GM19468 (cell line): ENCODE data around the gene SWAP70.

Experiments
- ATAC-seq: cut with Tn5 transposase; IDR thresholded peaks from one replicate; pipeline ENCODE4 v1.9.1; 2021; ENCODE audit warnings: mild to moderate bottlenecking, moderate library complexity, moderate number of reproducible peaks; ENCODE audit not compliant: unreplicated experiment; ENCODE audit errors: extremely low read depth

The SWAP70 gene

GRCh38 chr11:9646324-9646723, 17.6 kb upstream of the SWAP70 start:
- ATAC-seq = no peak

GRCh38 chr11:9651481-9651880, 12.4 kb upstream of the SWAP70 start:
- no peak for ATAC-seq

GRCh38 chr11:9651899-9652748, 11.8 kb upstream of the SWAP70 start:
- no peak for ATAC-seq

- no peak for ATAC-seq
Measured at GRCh38 chr11:9653871-9654270, 10.0 kb upstream of the SWAP70 start.

GRCh38 chr11:9656864-9657263, 7.0 kb upstream of the SWAP70 start:
- no peak for ATAC-seq

- ATAC-seq = no peak
Measured at GRCh38 chr11:9657531-9657930, 6.3 kb upstream of the SWAP70 start.

- ATAC-seq = no peak
Measured at GRCh38 chr11:9660886-9661285, 3.0 kb upstream of the SWAP70 start.

GRCh38 chr11:9662273-9662672, 1.6 kb upstream of the SWAP70 start:
- ATAC-seq = no peak

GRCh38 chr11:9664276-9665171, 647 bp downstream of the SWAP70 start:
- no peak for ATAC-seq

- ATAC-seq = no peak
Measured at GRCh38 chr11:9665749-9666148, 1.9 kb downstream of the SWAP70 start.

- no peak for ATAC-seq
Measured at GRCh38 chr11:9669954-9670353, 6.1 kb downstream of the SWAP70 start.

GRCh38 chr11:9672288-9672916, 8.5 kb downstream of the SWAP70 start:
- no peak for ATAC-seq

- no peak for ATAC-seq
Measured at GRCh38 chr11:9672918-9673317, 9.0 kb downstream of the SWAP70 start.

- no peak for ATAC-seq
Measured at GRCh38 chr11:9675691-9676090, 11.8 kb downstream of the SWAP70 start.

- ATAC-seq = no peak
Measured at GRCh38 chr11:9677951-9678350, 14.1 kb downstream of the SWAP70 start.

GRCh38 chr11:9678576-9678975, 14.7 kb downstream of the SWAP70 start:
- ATAC-seq = no peak

GRCh38 chr11:9680028-9680427, 16.2 kb downstream of the SWAP70 start:
- ATAC-seq = no peak

GRCh38 chr11:9681583-9682372, 17.9 kb downstream of the SWAP70 start:
- no peak for ATAC-seq

GRCh38 chr11:9687711-9688477, 24.0 kb downstream of the SWAP70 start:
- ATAC-seq = no peak
